HFFc6 (cell line): ENCODE data around the gene DLX2. TPM values are rescaled to one million over a fixed set of nuclear protein-coding genes. Genes with fewer than 3 reads are reported as not detected.
"Not testable (repeated sequence)": the region's sequence is repeated elsewhere in the genome, so short reads cannot be mapped to it uniquely, and the experiment has no call there.

Source experiments
- DNase-seq: peaks from one replicate; pipeline ENCODE4 v3.0.0-alpha.2; 2018
- H3K27ac Mint-ChIP-seq: 2 replicates; pipeline ENCODE4 v1.8.0; 2020; ENCODE audit warnings: mild to moderate bottlenecking, mixed read lengths
- H3K27me3 Mint-ChIP-seq: 2 replicates; pipeline ENCODE4 v1.8.0; 2021; ENCODE audit warnings: mild to moderate bottlenecking, moderate library complexity, mixed read lengths; ENCODE audit not compliant: insufficient read depth
- H3K36me3 Mint-ChIP-seq: 2 replicates; pipeline ENCODE4 v1.8.0; 2021; ENCODE audit warnings: low read depth, mixed read lengths
- H3K4me1 Mint-ChIP-seq: 2 replicates; pipeline ENCODE4 v1.8.0; 2020; ENCODE audit warnings: low read depth, mixed read lengths
- H3K4me3 Mint-ChIP-seq: 2 replicates; pipeline ENCODE4 v1.8.0; 2020; ENCODE audit warnings: mild to moderate bottlenecking, moderate library complexity, mixed read lengths
- H3K9me3 Mint-ChIP-seq: 2 replicates; pipeline ENCODE4 v1.8.0; 2020; ENCODE audit warnings: mild to moderate bottlenecking, mixed read lengths
- CTCF ChIP-seq: fragments of 200-600 bp; sonication (generic); IDR thresholded peaks from 2 replicates; pipeline ENCODE4 v1.5.0; 2021; ENCODE audit warnings: antibody characterized with exemption, mild to moderate bottlenecking
- long read RNA-seq: library from polyadenylated mRNA; unstranded; transcript quantifications from one replicate; pipeline ENCODE4 v2.0.0, GENCODE V29; 2019
- total RNA-seq, 6 experiments: library from RNA; stranded (reverse); fragmentation: NEBNext Ultra II Directional; extraction: Animal tissue kit (Norgen Biotek cat#: 25700); gene quantifications; 2 replicates in 1 of 6; 3 replicates in 5 of 6; pipeline ENCODE4 v1.2.3, GENCODE V29; 2021

The DLX2 gene
- total RNA-seq, result 10 to 100 TPM in 2 of 6 experiments, 1 to 10 TPM in 4; 8.8 to 12.6 (median 9.5) TPM
- long read RNA-seq, transcript DLX2-201 (3 exons, 2,453 nt), result major isoform, 14 of 21 reads
- long read RNA-seq, partial matches to known transcripts, result 5 of 21 reads
- long read RNA-seq, other reads (novel, unspliced or antisense), result 2 of 21 reads

- Mint-ChIP-seq H3K36me3 (peaks cover 9% of the 10 kb centered on the region; the same call in 1 of the 2 replicates), H3K4me1 (peaks cover 53% of the 10 kb centered on the region), H3K27me3 (no peaks in the 10 kb centered on the region), H3K9me3 (no peaks in the 10 kb centered on the region), H3K27ac (peak within 1 kb of the TSS; percentile 90), H3K4me3 (peak within 1 kb of the TSS; percentile 95)
- DNase-seq, result peak; percentile 92
- no peak; the same call in 1 of the 2 replicates for TF ChIP-seq CTCF
Measured at GRCh38 chr2:172102391-172103359, at the start of gene DLX2. Gene DLX2 (minus strand): TSS chr2:172102900. CDS start chr2:172102538, 362 bp downstream.

- no peak for DNase-seq
- H3K4me3 Mint-ChIP-seq, result peak overlapping the region; percentile 60; the same call in 1 of the 2 replicates
Measured at GRCh38 chr2:172147944-172148650, 45.4 kb upstream of the DLX2 start.

GRCh38 chr2:172143817-172144216 lies 41.1 kb upstream of the DLX2 start:
- H3K27ac Mint-ChIP-seq, result no peak overlapping the region
- H3K9me3 Mint-ChIP-seq, result no peaks in the 10 kb centered on the region
- peaks cover 8% of the 10 kb centered on the region for H3K4me1 Mint-ChIP-seq
- DNase-seq, result no peak
- no peaks in the 10 kb centered on the region for H3K36me3 Mint-ChIP-seq
- peaks cover 27% of the 10 kb centered on the region for H3K27me3 Mint-ChIP-seq
- no peak for TF ChIP-seq CTCF
- H3K4me3 Mint-ChIP-seq, result no peak overlapping the region

More at GRCh38 chr2:172147944-172148650, 45.4 kb upstream of the DLX2 start:
- peaks cover 8% of the 10 kb centered on the region for H3K4me1 Mint-ChIP-seq
- TF ChIP-seq CTCF, result no peak
- peaks cover 4% of the 10 kb centered on the region; the same call in 1 of the 2 replicates for H3K9me3 Mint-ChIP-seq
- H3K27me3 Mint-ChIP-seq, result peaks cover 20% of the 10 kb centered on the region
- H3K36me3 Mint-ChIP-seq, result peaks cover 6% of the 10 kb centered on the region; the same call in 1 of the 2 replicates
- H3K27ac Mint-ChIP-seq, result no peak overlapping the region

- not testable (repeated sequence) for H3K4me1 Mint-ChIP-seq, DNase-seq, H3K9me3 Mint-ChIP-seq, H3K36me3 Mint-ChIP-seq, H3K27ac Mint-ChIP-seq, H3K4me3 Mint-ChIP-seq
- peaks cover 12% of the 10 kb centered on the region for H3K27me3 Mint-ChIP-seq
Measured at GRCh38 chr2:172138727-172139126, 36.0 kb upstream of the DLX2 start.

- H3K27ac Mint-ChIP-seq, result no peak overlapping the region
- H3K36me3 Mint-ChIP-seq, result no peaks in the 10 kb centered on the region
- H3K4me1 Mint-ChIP-seq, result no peaks in the 10 kb centered on the region
- peaks cover 12% of the 10 kb centered on the region for H3K27me3 Mint-ChIP-seq
- TF ChIP-seq CTCF, result no peak
- no peak for DNase-seq
- no peaks in the 10 kb centered on the region for H3K9me3 Mint-ChIP-seq
- no peak overlapping the region for H3K4me3 Mint-ChIP-seq
Measured at GRCh38 chr2:172137943-172138342, 35.2 kb upstream of the DLX2 start.
